Esophagus (tissue), 2 donors: ENCODE data around the gene MBNL1. TPM values are rescaled to one million over a fixed set of nuclear protein-coding genes. Genes with fewer than 3 reads are reported as not detected.

Experiments
- H3K27ac ChIP-seq, 2 donors: one replicate each; pipeline ENCODE4 v1.5.1; 2013; ENCODE audit warnings: low read depth in 2 of 2, mild to moderate bottlenecking in 2 of 2, inconsistent platforms in 1 of 2, low read length in 1 of 2, moderate library complexity in 1 of 2
- H3K27me3 ChIP-seq, 2 donors: one replicate each; pipeline ENCODE4 v1.6.1; 2013; ENCODE audit warnings: low read length in 2 of 2, control low read depth in 1 of 2, mild to moderate bottlenecking in 1 of 2; ENCODE audit not compliant: insufficient read depth in 2 of 2, control insufficient read depth in 1 of 2
- H3K36me3 ChIP-seq, 2 donors: one replicate each; pipeline ENCODE4 v1.6.1; 2013; ENCODE audit warnings: low read length in 1 of 2; ENCODE audit not compliant: control insufficient read depth in 2 of 2, insufficient read depth in 2 of 2
- H3K4me1 ChIP-seq, 2 donors: one replicate each; pipeline ENCODE4 v1.6.1; 2013; ENCODE audit warnings: low read length in 1 of 2; ENCODE audit not compliant: control insufficient read depth in 2 of 2, insufficient read depth in 2 of 2
- H3K4me3 ChIP-seq, 2 donors: one replicate each; pipeline ENCODE4 v1.5.1; 2013; ENCODE audit warnings: low read length in 2 of 2, mild to moderate bottlenecking in 2 of 2, low read depth in 1 of 2, moderate library complexity in 1 of 2
- H3K9me3 ChIP-seq, 2 donors: one replicate each; pipeline ENCODE4 v1.6.1; 2013; ENCODE audit warnings: mild to moderate bottlenecking in 2 of 2, low read depth in 1 of 2, low read length in 1 of 2, moderate library complexity in 1 of 2; ENCODE audit not compliant: control insufficient read depth in 2 of 2, insufficient read depth in 1 of 2
- WGBS, 2 donors: extraction: QIAGEN DNeasy Blood & Tissue Kit; methylation state at CpG; one replicate each; pipeline ENCODE4 v1.1.7; 2013; 5-methylcytosine and 5-hydroxymethylcytosine counted together
- polyA plus RNA-seq, 2 donors: library from polyadenylated mRNA; stranded (reverse); fragments of 200-250 nt; gene quantifications; one replicate each; pipeline ENCODE4 v1.2.3, GENCODE V29; 2013
- donor health status: healthy with polysubstance abuse.
- donor health status: Bipolar disorder and iron deficiency.

Gene MBNL1
- polyA plus RNA-seq, 2 donors, result 23.6 to 28.6 TPM

- H3K27me3 ChIP-seq, result no peaks in the 10 kb centered on the region
- no peak overlapping the region for H3K4me3 ChIP-seq
- H3K4me1 ChIP-seq, result no peaks in the 10 kb centered on the region
- H3K27ac ChIP-seq, result no peak overlapping the region
- H3K9me3 ChIP-seq, result no peaks in the 10 kb centered on the region
- no peaks in the 10 kb centered on the region for H3K36me3 ChIP-seq
Measured at GRCh38 chr3:152251916-152252315, 16.8 kb upstream of the MBNL1 start.

GRCh38 chr3:152252755-152253154 lies 16.0 kb upstream of the MBNL1 start:
- Histone ChIP-seq H3K27ac (no peak overlapping the region), H3K36me3 (no peaks in the 10 kb centered on the region), H3K27me3 (no peaks in the 10 kb centered on the region), H3K4me1 (no peaks in the 10 kb centered on the region), H3K4me3 (no peak overlapping the region), H3K9me3 (no peaks in the 10 kb centered on the region)
- WGBS, 2 donors, result 79 to 84% methylated on average over 3 of the region's 3 CpGs

GRCh38 chr3:152253514-152253913 lies 15.2 kb upstream of the MBNL1 start:
- H3K4me1 ChIP-seq, result peaks cover 0 to 2% of the 10 kb centered on the region in 2 donors
- H3K27me3 ChIP-seq, result no peaks in the 10 kb centered on the region
- WGBS, 2 donors, result 82 to 86% methylated on average over 1 of the region's 1 CpG
- no peak overlapping the region for H3K27ac ChIP-seq
- H3K9me3 ChIP-seq, result no peaks in the 10 kb centered on the region
- no peaks in the 10 kb centered on the region for H3K36me3 ChIP-seq
- no peak overlapping the region for H3K4me3 ChIP-seq

- Histone ChIP-seq H3K9me3 (no peaks in the 10 kb centered on the region), H3K27me3 (no peaks in the 10 kb centered on the region), H3K4me1 (peaks cover 0 to 2% of the 10 kb centered on the region in 2 donors), H3K27ac (no peak overlapping the region), H3K4me3 (no peak overlapping the region), H3K36me3 (no peaks in the 10 kb centered on the region)
- 65 to 69% methylated on average over 2 of the region's 2 CpGs for WGBS, 2 donors
Measured at GRCh38 chr3:152254041-152254440, 14.7 kb upstream of the MBNL1 start.

GRCh38 chr3:152255290-152255689 lies 13.4 kb upstream of the MBNL1 start:
- WGBS, 2 donors, result 82 to 91% methylated on average over 1 of the region's 1 CpG
- Histone ChIP-seq H3K36me3 (no peaks in the 10 kb centered on the region), H3K4me3 (no peak overlapping the region), H3K27ac (no peak overlapping the region), H3K9me3 (no peaks in the 10 kb centered on the region), H3K27me3 (no peaks in the 10 kb centered on the region), H3K4me1 (peaks cover 0 to 4% of the 10 kb centered on the region in 2 donors)

GRCh38 chr3:152256851-152257562 lies 11.7 kb upstream of the MBNL1 start:
- H3K27ac ChIP-seq, result peak overlapping the region in 1 of 2 donors; percentile 58
- no peaks in the 10 kb centered on the region for H3K9me3 ChIP-seq
- WGBS, 2 donors, result 73 to 74% methylated on average over 5 of the region's 5 CpGs
- H3K36me3 ChIP-seq, result no peaks in the 10 kb centered on the region
- H3K4me1 ChIP-seq, result peaks cover 2 to 4% of the 10 kb centered on the region in 2 donors
- H3K4me3 ChIP-seq, result no peak overlapping the region
- H3K27me3 ChIP-seq, result no peaks in the 10 kb centered on the region

- no peaks in the 10 kb centered on the region for H3K27me3 ChIP-seq
- peaks cover 2 to 4% of the 10 kb centered on the region in 2 donors for H3K4me1 ChIP-seq
- no peaks in the 10 kb centered on the region for H3K36me3 ChIP-seq
- 53 to 65% methylated on average over 5 of the region's 5 CpGs for WGBS, 2 donors
- H3K27ac ChIP-seq, result peak overlapping the region in 1 of 2 donors; percentile 58
- H3K9me3 ChIP-seq, result no peaks in the 10 kb centered on the region
- H3K4me3 ChIP-seq, result no peak overlapping the region
Measured at GRCh38 chr3:152257563-152258035, 11.1 kb upstream of the MBNL1 start.

GRCh38 chr3:152258448-152259393 lies 10.0 kb upstream of the MBNL1 start:
- no peaks in the 10 kb centered on the region for H3K36me3 ChIP-seq
- H3K4me3 ChIP-seq, result no peak overlapping the region
- 22% methylated on average over 7 of the region's 7 CpGs for WGBS, 2 donors
- H3K4me1 ChIP-seq, result peaks cover 2 to 4% of the 10 kb centered on the region in 2 donors
- H3K27me3 ChIP-seq, result no peaks in the 10 kb centered on the region
- peak overlapping the region; percentile 49 to 74 for H3K27ac ChIP-seq
- no peaks in the 10 kb centered on the region for H3K9me3 ChIP-seq

- peaks cover 2 to 4% of the 10 kb centered on the region in 2 donors for H3K4me1 ChIP-seq
- 56 to 73% methylated on average over 2 of the region's 2 CpGs for WGBS, 2 donors
- no peaks in the 10 kb centered on the region for H3K9me3 ChIP-seq
- H3K36me3 ChIP-seq, result no peaks in the 10 kb centered on the region
- no peak overlapping the region for H3K27ac ChIP-seq
- no peaks in the 10 kb centered on the region for H3K27me3 ChIP-seq
- no peak overlapping the region for H3K4me3 ChIP-seq
Measured at GRCh38 chr3:152259468-152259867, 9.3 kb upstream of the MBNL1 start.
